Measurements from ENCODE around the gene SKP1. TPM values are rescaled to one million over a fixed set of nuclear protein-coding genes. Genes with fewer than 3 reads are reported as not detected.

Gene SKP1
- total and polyA plus RNA-seq, 7 donors = 193 to 938 (median 320) TPM

- peaks cover 0 to 29% (median 23%) of the 10 kb centered on the region in 4 donors for H3K4me1 ChIP-seq
Measured at GRCh38 chr5:134149571-134150303, 27.0 kb downstream of the SKP1 start.

DNA sequence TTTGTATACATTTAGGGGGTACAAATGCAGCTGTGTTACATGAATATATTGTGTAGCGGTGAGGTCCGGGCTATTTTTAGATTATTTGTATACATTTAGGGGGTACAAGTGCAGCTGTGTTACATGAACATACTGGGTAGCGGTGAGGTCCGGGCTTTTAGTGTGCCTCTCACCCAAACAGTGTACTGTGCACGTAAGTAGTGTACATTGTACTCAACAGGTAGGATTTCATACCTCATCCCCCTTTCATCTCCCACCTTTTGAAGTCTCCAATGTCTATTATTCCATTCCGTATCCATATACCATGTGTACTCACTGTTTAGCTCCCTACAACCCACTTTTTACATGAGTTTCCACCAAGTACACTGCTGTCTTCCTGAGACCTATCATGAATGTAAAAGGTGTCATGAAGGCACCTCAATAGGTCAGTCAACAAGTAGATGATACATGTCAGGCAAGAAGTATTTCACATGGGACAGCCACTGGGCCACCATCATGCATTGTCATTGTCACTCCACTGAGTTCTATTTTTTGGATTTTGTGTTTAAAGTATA lies 27.7 kb downstream of the SKP1 start:
- TF ChIP-seq POLR2AphosphoS5 (IDR thresholded peaks at IDR 0.05) (no peak), EP300 (IDR thresholded peaks at IDR 0.05) (no peak), POLR2A (IDR thresholded peaks at IDR 0.05) (no peak)
- TF ChIP-seq, protein P1, sequence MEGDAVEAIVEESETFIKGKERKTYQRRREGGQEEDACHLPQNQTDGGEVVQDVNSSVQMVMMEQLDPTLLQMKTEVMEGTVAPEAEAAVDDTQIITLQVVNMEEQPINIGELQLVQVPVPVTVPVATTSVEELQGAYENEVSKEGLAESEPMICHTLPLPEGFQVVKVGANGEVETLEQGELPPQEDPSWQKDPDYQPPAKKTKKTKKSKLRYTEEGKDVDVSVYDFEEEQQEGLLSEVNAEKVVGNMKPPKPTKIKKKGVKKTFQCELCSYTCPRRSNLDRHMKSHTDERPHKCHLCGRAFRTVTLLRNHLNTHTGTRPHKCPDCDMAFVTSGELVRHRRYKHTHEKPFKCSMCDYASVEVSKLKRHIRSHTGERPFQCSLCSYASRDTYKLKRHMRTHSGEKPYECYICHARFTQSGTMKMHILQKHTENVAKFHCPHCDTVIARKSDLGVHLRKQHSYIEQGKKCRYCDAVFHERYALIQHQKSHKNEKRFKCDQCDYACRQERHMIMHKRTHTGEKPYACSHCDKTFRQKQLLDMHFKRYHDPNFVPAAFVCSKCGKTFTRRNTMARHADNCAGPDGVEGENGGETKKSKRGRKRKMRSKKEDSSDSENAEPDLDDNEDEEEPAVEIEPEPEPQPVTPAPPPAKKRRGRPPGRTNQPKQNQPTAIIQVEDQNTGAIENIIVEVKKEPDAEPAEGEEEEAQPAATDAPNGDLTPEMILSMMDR (IDR thresholded peaks at IDR 0.05) = no peak
- no peak overlapping the region for H3K27ac ChIP-seq
- no peak for DNase-seq
- peaks cover 0 to 92% (median 38%) of the 10 kb centered on the region in 4 donors for H3K36me3 ChIP-seq
- no peak overlapping the region for H3K4me3 ChIP-seq
- H3K9me3 ChIP-seq = no peaks in the 10 kb centered on the region
- intact Hi-C loops (cut with DNase I) = loop anchor here (5.0 kb wide), 1 partner anchor 47 kb away; no protein-coding TSS in a partner anchor
- H3K4me1 ChIP-seq = peaks cover 0 to 29% (median 23%) of the 10 kb centered on the region in 4 donors
- no peaks in the 10 kb centered on the region for H3K27me3 ChIP-seq
- WGBS, 2 donors = 88% methylated on average over 6 of the region's 6 CpGs

More at GRCh38 chr5:134149571-134150303, 27.0 kb downstream of the SKP1 start:
- DNase-seq = no peak
- Histone ChIP-seq H3K27me3 (no peaks in the 10 kb centered on the region), H3K9me3 (no peaks in the 10 kb centered on the region), H3K27ac (peak overlapping the region in 2 of 4 donors; percentile 2 to 8), H3K4me3 (no peak overlapping the region), H3K36me3 (peaks cover 0 to 90% (median 40%) of the 10 kb centered on the region in 4 donors)
- TF ChIP-seq, protein P1 (IDR thresholded peaks at IDR 0.05) = no peak
- TF ChIP-seq POLR2AphosphoS5 (IDR thresholded peaks at IDR 0.05) (no peak), EP300 (IDR thresholded peaks at IDR 0.05) (no peak), POLR2A (IDR thresholded peaks at IDR 0.05) (no peak)
- WGBS, 2 donors = 27 to 65% methylated on average over 4 of the region's 4 CpGs
- intact Hi-C loops (cut with DNase I) = loop anchor here (5.0 kb wide), 1 partner anchor 47 kb away; no protein-coding TSS in a partner anchor

DNA sequence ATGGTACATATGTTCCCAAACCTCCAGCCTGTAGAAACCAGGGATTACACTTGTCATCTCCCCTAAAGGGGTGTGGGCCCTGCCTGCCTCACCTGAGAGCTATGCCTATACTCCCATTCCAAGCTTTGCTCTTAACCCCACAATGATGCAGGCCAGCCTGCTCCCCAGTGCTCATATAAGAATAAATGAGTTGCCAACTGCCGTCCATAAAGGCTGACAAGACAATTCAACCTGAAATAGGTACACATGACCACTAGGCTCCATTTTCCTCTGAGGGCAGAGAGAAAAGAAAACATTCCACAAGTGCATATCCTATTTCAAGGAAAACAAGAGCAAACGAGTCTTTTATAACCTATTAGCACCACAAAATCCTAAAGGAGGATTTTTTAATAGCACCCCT lies 28.4 kb downstream of the SKP1 start:
- intact Hi-C loops (cut with DNase I) = loop anchor here (5.0 kb wide), 1 partner anchor 46 kb away; no protein-coding TSS in a partner anchor
- peaks cover 0 to 91% (median 34%) of the 10 kb centered on the region in 4 donors for H3K36me3 ChIP-seq
- WGBS, 2 donors = 39 to 64% methylated on average over 2 of the region's 2 CpGs

DNA sequence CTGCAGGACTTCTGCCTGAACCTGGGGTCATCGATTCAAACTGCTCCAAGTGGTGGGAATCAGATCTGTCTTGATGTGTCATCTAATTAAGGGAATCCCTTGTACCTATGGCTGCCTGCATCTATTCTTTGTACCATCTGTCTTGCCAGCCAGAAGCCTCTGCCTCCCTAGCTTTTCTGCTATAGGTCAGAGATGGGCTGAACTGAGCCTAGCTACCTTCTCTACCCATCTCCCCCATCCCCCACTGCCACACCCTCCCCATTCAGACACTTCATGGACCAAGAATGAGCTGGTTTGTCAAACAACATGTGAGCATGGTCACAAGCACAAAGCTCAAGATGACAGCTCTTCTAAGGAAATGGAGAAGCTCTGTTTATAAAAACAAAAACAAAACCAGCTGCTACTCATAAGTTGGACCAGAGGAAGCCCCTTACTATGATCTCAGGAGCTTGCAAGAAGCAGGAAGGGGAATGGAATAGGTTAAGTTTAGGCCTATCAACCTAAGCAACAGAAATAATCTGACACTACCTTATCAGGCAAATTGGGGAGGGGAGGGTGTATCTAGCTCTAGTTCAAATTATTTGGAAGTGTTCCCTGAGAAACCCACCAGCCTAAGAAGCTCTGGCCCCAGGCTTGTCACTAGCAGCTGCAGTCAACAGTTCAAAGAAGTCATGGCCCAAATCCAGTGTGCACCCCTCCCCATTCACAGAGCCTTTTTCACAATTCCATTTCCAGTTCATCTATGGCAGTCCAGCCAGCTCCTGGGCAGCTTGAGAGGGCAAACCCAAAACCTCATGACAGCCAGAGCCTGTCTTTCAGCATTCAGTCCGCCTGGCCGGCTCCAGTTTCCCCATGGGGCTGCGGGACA lies 29.9 kb downstream of the SKP1 start:
- H3K36me3 ChIP-seq = peaks cover 0 to 86% (median 36%) of the 10 kb centered on the region in 4 donors
- H3K27me3 ChIP-seq = no peaks in the 10 kb centered on the region
- 87 to 88% methylated on average over 4 of the region's 4 CpGs for WGBS, 2 donors
- TF ChIP-seq EP300 (IDR thresholded peaks at IDR 0.05) = no peak
- TF ChIP-seq POLR2AphosphoS5 (IDR thresholded peaks at IDR 0.05) = no peak
- TF ChIP-seq, protein P1 (IDR thresholded peaks at IDR 0.05) = no peak
- no peak for TF ChIP-seq POLR2A (IDR thresholded peaks at IDR 0.05)
- H3K4me3 ChIP-seq = no peak overlapping the region
- intact Hi-C loops (cut with DNase I) = loop anchor here (5.0 kb wide), 1 partner anchor 45 kb away; no protein-coding TSS in a partner anchor
- peaks cover 0 to 28% (median 22%) of the 10 kb centered on the region in 4 donors for H3K4me1 ChIP-seq
- no peaks in the 10 kb centered on the region for H3K9me3 ChIP-seq
- no peak for DNase-seq
- H3K27ac ChIP-seq = no peak overlapping the region

More for the DNA sequence above, 28.4 kb downstream of the SKP1 start:
- DNase-seq = no peak
- Histone ChIP-seq H3K27ac (no peak overlapping the region), H3K4me1 (peaks cover 0 to 29% (median 23%) of the 10 kb centered on the region in 4 donors), H3K9me3 (no peaks in the 10 kb centered on the region), H3K4me3 (no peak overlapping the region), H3K27me3 (no peaks in the 10 kb centered on the region)
- TF ChIP-seq, protein P1 (IDR thresholded peaks at IDR 0.05) = no peak
- no peak for TF ChIP-seq POLR2AphosphoS5 (IDR thresholded peaks at IDR 0.05)
- no peak for TF ChIP-seq POLR2A (IDR thresholded peaks at IDR 0.05)
- no peak for TF ChIP-seq EP300 (IDR thresholded peaks at IDR 0.05)
